IMR-90 (cell line): ENCODE measurements around the gene ADAMTS18. TPM values are rescaled to one million over a fixed set of nuclear protein-coding genes. Genes with fewer than 3 reads are reported as not detected.

Source experiments
- ATAC-seq: fragments of 200-7000 bp; cut with Tn5 transposase; 2 replicates; pipeline ENCODE4 v1.9.1; 2020; ENCODE audit warnings: low read depth, mild to moderate bottlenecking, moderate library complexity
- BruUV-seq: library from RNA; stranded (reverse); fragments of 400-500 nt; replicated peaks from 2 replicates; lab custom pipeline; 2021; lab: Mats Ljungman, UMichigan
- CTCF ChIA-PET: fragments of 300-600 bp; formaldehyde crosslinking; extraction: SDS; loops from one replicate; lab custom pipeline; 2021; ENCODE audit warnings: antibody characterized with exemption; lab: Yijun Ruan, JAX
- POLR2A ChIA-PET: fragments of 300-600 bp; sonication (Branson Sonifier 250); formaldehyde crosslinking; loops from one replicate; lab custom pipeline; 2022; ENCODE audit warnings: antibody characterized with exemption; ENCODE audit not compliant: unreplicated experiment; lab: Charles Lee
- DNase-seq: peaks from one replicate; pipeline ENCODE4 v3.0.0; 2013
- H2AFZ ChIP-seq: replicated peaks from 2 replicates; pipeline ENCODE3; 2013; ENCODE audit warnings: low read length, mild to moderate bottlenecking; ENCODE audit not compliant: poor library complexity
- H2AK5ac ChIP-seq: 2 replicates; pipeline ENCODE4 v1.6.1; 2013; ENCODE audit warnings: low read depth, low read length, inconsistent platforms
- H2AK9ac ChIP-seq: replicated peaks from 2 replicates; pipeline ENCODE3; 2013; ENCODE audit warnings: mild to moderate bottlenecking, low read depth, low read length, moderate library complexity; ENCODE audit not compliant: poor library complexity
- H2BK120ac ChIP-seq: 2 replicates; pipeline ENCODE4 v1.6.1; 2013; ENCODE audit warnings: low read depth, low read length, inconsistent platforms
- H2BK15ac ChIP-seq: 3 replicates; pipeline ENCODE4 v1.6.1; 2013; ENCODE audit warnings: low read depth, low read length, inconsistent platforms
- H2BK20ac ChIP-seq: 2 replicates; pipeline ENCODE4 v1.6.1; 2013; ENCODE audit warnings: low read depth, mild to moderate bottlenecking, inconsistent platforms, low read length, moderate library complexity
- H2BK5ac ChIP-seq: 2 replicates; pipeline ENCODE4 v1.6.1; 2013; ENCODE audit warnings: mild to moderate bottlenecking, low read depth, low read length, inconsistent platforms; ENCODE audit not compliant: poor library complexity, severe bottlenecking
- H3K14ac ChIP-seq: replicated peaks from 2 replicates; pipeline ENCODE4 v1.6.1; 2013; ENCODE audit warnings: low read depth, low read length, inconsistent platforms
- H3K18ac ChIP-seq: 2 replicates; pipeline ENCODE4 v1.6.1; 2013; ENCODE audit warnings: low read depth, low read length, control low read depth
- H3K23ac ChIP-seq: 2 replicates; pipeline ENCODE4 v1.6.1; 2013; ENCODE audit warnings: low read depth, low read length, inconsistent platforms
- H3K27ac ChIP-seq: 2 replicates; pipeline ENCODE4 v1.5.1; 2013; ENCODE audit warnings: mild to moderate bottlenecking, control low read depth, low read length; ENCODE audit not compliant: insufficient read depth
- H3K27me3 ChIP-seq: 2 replicates; pipeline ENCODE4 v1.6.1; 2013; ENCODE audit warnings: low read length; ENCODE audit not compliant: control insufficient read depth, insufficient read depth
- H3K36me3 ChIP-seq: 2 replicates; pipeline ENCODE4 v1.6.1; 2013; ENCODE audit warnings: low read length, mixed read lengths; ENCODE audit not compliant: control insufficient read depth, insufficient read depth
- H3K4ac ChIP-seq: 2 replicates; pipeline ENCODE4 v1.6.1; 2013; ENCODE audit warnings: low read depth, low read length, inconsistent platforms
- H3K4me1 ChIP-seq: 2 replicates; pipeline ENCODE4 v1.6.1; 2013; ENCODE audit warnings: low read length, mixed read lengths; ENCODE audit not compliant: control insufficient read depth, insufficient read depth
- H3K4me2 ChIP-seq: 2 replicates; pipeline ENCODE4 v1.6.1; 2013; ENCODE audit warnings: low read depth, mild to moderate bottlenecking, control low read depth, low read length, moderate library complexity
- H3K4me3 ChIP-seq: 2 replicates; pipeline ENCODE4 v1.5.1; 2013; ENCODE audit warnings: low read depth, mild to moderate bottlenecking, control low read depth, low read length, moderate library complexity; ENCODE audit not compliant: insufficient read depth
- H3K56ac ChIP-seq: 2 replicates; pipeline ENCODE4 v1.6.1; 2013; ENCODE audit warnings: low read length, inconsistent platforms; ENCODE audit not compliant: insufficient read depth; ENCODE audit errors: extremely low read depth
- H3K79me1 ChIP-seq, 2 experiments: 2 replicates each; pipeline ENCODE4 v1.6.1; 2013; ENCODE audit warnings: low read length in 2 of 2, inconsistent platforms in 1 of 2, low read depth in 1 of 2
- H3K9ac ChIP-seq: 2 replicates; pipeline ENCODE4 v1.6.1; 2013; ENCODE audit warnings: low read depth, low read length, control low read depth
- H3K9me1 ChIP-seq: 2 replicates; pipeline ENCODE4 v1.6.1; 2013; ENCODE audit warnings: low read length, inconsistent platforms; ENCODE audit not compliant: insufficient read depth
- H3K9me3 ChIP-seq: 2 replicates; pipeline ENCODE4 v1.6.1; 2013; ENCODE audit warnings: low read length; ENCODE audit not compliant: control insufficient read depth, insufficient read depth
- H4K20me1 ChIP-seq: 2 replicates; pipeline ENCODE4 v1.6.1; 2013; ENCODE audit warnings: low read length, inconsistent platforms; ENCODE audit not compliant: insufficient read depth
- H4K5ac ChIP-seq: 2 replicates; pipeline ENCODE4 v1.6.1; 2013; ENCODE audit warnings: mild to moderate bottlenecking, low read depth, low read length, control low read depth
- H4K8ac ChIP-seq, 2 experiments: 2 replicates each; pipeline ENCODE4 v1.6.1; 2013; ENCODE audit warnings: low read depth in 2 of 2, low read length in 2 of 2, control low read depth in 1 of 2, inconsistent platforms in 1 of 2
- H4K91ac ChIP-seq: 2 replicates; pipeline ENCODE4 v1.6.1; 2013; ENCODE audit warnings: low read depth, low read length, inconsistent platforms; ENCODE audit not compliant: insufficient read depth
- BHLHE40 ChIP-seq: fragments of 150-350 bp; IDR thresholded peaks from 2 replicates; pipeline ENCODE4 v1.6.1; 2016; ENCODE audit warnings: mild to moderate bottlenecking, low read depth, low read length
- CHD1 ChIP-seq: IDR thresholded peaks from 2 replicates; pipeline ENCODE4 v1.6.1; 2012; ENCODE audit warnings: low read depth, low read length, improper control_type of control experiment
- ELK1 ChIP-seq: fragments of 150-350 bp; IDR thresholded peaks from 2 replicates; pipeline ENCODE4 v1.6.1; 2016; ENCODE audit warnings: low read depth, mild to moderate bottlenecking, low read length, moderate library complexity, borderline replicate concordance
- FOS ChIP-seq: fragments of 150-350 bp; IDR thresholded peaks from 2 replicates; pipeline ENCODE4 v1.6.1; 2016; ENCODE audit warnings: low read depth, low read length
- MAFK ChIP-seq: IDR thresholded peaks from 2 replicates; pipeline ENCODE4 v1.6.1; 2012; ENCODE audit warnings: low read depth, low read length, improper control_type of control experiment
- MAZ ChIP-seq: IDR thresholded peaks from 2 replicates; pipeline ENCODE4 v1.6.1; 2012; ENCODE audit warnings: low read depth, mild to moderate bottlenecking, low read length, improper control_type of control experiment, moderate library complexity, borderline replicate concordance
- NFE2L2 ChIP-seq: fragments of 150-350 bp; IDR thresholded peaks from 2 replicates; pipeline ENCODE4 v1.6.1; 2016; ENCODE audit warnings: low read depth, mild to moderate bottlenecking, low read length
- POLR2A ChIP-seq: IDR thresholded peaks from 2 replicates; pipeline ENCODE4 v1.6.1; 2012; ENCODE audit warnings: mild to moderate bottlenecking, low read depth, low read length
- RAD21 ChIP-seq: IDR thresholded peaks from 2 replicates; pipeline ENCODE4 v1.6.1; 2012; ENCODE audit warnings: low read length, improper control_type of control experiment
- RCOR1 ChIP-seq: IDR thresholded peaks from 2 replicates; pipeline ENCODE4 v1.6.1; 2012; ENCODE audit warnings: mild to moderate bottlenecking, low read length, improper control_type of control experiment; ENCODE audit not compliant: insufficient replicate concordance
- RFX5 ChIP-seq: IDR thresholded peaks from 2 replicates; pipeline ENCODE4 v1.8.0; 2012; ENCODE audit warnings: low read depth, mild to moderate bottlenecking, low read length, moderate library complexity
- SMC3 ChIP-seq: fragments of 150-350 bp; IDR thresholded peaks from 2 replicates; pipeline ENCODE4 v1.6.1; 2016; ENCODE audit warnings: low read depth, mild to moderate bottlenecking, antibody characterized with exemption, low read length, moderate library complexity
- USF2 ChIP-seq: fragments of 150-350 bp; IDR thresholded peaks from 2 replicates; pipeline ENCODE4 v1.6.1; 2017; ENCODE audit warnings: mild to moderate bottlenecking, antibody characterized with exemption, low read length, low read depth
- WGBS, 2 experiments: methylation state at CpG; one replicate each; pipeline versions ENCODE4 v1.1.5 to v1.1.7; 2013; ENCODE audit warnings: missing lambda C conversion rate in 2 of 2; ENCODE audit not compliant: insufficient read length in 1 of 2; ENCODE audit errors: extremely low coverage in 2 of 2; 5-methylcytosine and 5-hydroxymethylcytosine counted together
- dilution Hi-C: fragments of 300-500 bp; cut with HindIII; formaldehyde crosslinking; loops from one replicate; pipeline ENCODE4 v1.14.3; 2018; ENCODE audit warnings: low sequenced_read_pairs; ENCODE audit not compliant: unreplicated experiment
- in situ Hi-C: fragments of 300-500 bp; cut with MboI; formaldehyde crosslinking; loops from 3 replicates; pipeline ENCODE4 v1.14.3; 2019; ENCODE audit warnings: low sequenced_read_pairs, inconsistent platforms, mixed read lengths
- intact Hi-C: fragments of 100-400 bp; cut with micrococcal nuclease; formaldehyde crosslinking; loops from 2 replicates; pipeline ENCODE4 v1.10.0; 2022
- polyA plus RNA-seq, 3 experiments: library from polyadenylated mRNA; depleted of rRNA; stranded (reverse); fragments of >200 nt; gene quantifications; 2 replicates each; pipeline ENCODE4 v1.2.3, GENCODE V29; 2012; ENCODE audit warnings: low replicate concordance in 1 of 3
- total RNA-seq: library from RNA; depleted of rRNA; stranded (reverse); fragments of >200 nt; gene quantifications from 2 replicates; pipeline ENCODE4 v1.2.3, GENCODE V29; 2012

Gene ADAMTS18
- total and polyA plus RNA-seq, 2 of the 4 experiments (the other 2 are of a cell fraction) = not detected

GRCh38 chr16:77396461-77396860, 38.4 kb downstream of the ADAMTS18 start:
- no peaks in the 10 kb centered on the region for H3K36me3 ChIP-seq
- POLR2A ChIA-PET = no interaction called here
- intact Hi-C loops = no loop called here

More at GRCh38 chr16:77396461-77396860, 38.4 kb downstream of the ADAMTS18 start:
- H2BK15ac ChIP-seq = no peak overlapping the region
- no peak overlapping the region for H2AK5ac ChIP-seq
- H4K91ac ChIP-seq = no peak overlapping the region
- no peak overlapping the region for H3K4ac ChIP-seq
- no peak overlapping the region for H3K18ac ChIP-seq
- H2BK120ac ChIP-seq = no peak overlapping the region
- WGBS, 2 experiments = no CpG with 5 or more reads among the region's 3 CpGs
- H4K8ac ChIP-seq = no peak overlapping the region
- no peak overlapping the region for H2AK9ac ChIP-seq
- no peak overlapping the region for H3K9ac ChIP-seq
- H3K27me3 ChIP-seq = no peaks in the 10 kb centered on the region
- H3K23ac ChIP-seq = no peak overlapping the region
- DNase-seq (no peak), ATAC-seq (no peak)
- H3K9me3 ChIP-seq = no peaks in the 10 kb centered on the region
- no peak overlapping the region for H2BK20ac ChIP-seq
- no peak overlapping the region for H4K5ac ChIP-seq
- TF ChIP-seq MAFK (no peak), MAZ (no peak), SMC3 (no peak), POLR2A (no peak), FOS (no peak), ELK1 (no peak), USF2 (no peak), RFX5 (no peak), CHD1 (no peak), RCOR1 (no peak), BHLHE40 (no peak), NFE2L2 (no peak), RAD21 (no peak)
- H3K27ac ChIP-seq = no peak overlapping the region
- dilution Hi-C loops (no loop called here), in situ Hi-C loops (no loop called here)
- no peaks in the 10 kb centered on the region for H3K9me1 ChIP-seq
- no peak overlapping the region for H3K56ac ChIP-seq
- no peak overlapping the region for H2AFZ ChIP-seq
- CTCF ChIA-PET = no interaction called here
- no peak overlapping the region for H3K4me3 ChIP-seq
- BruUV-seq = no TSS peak
- H3K79me1 ChIP-seq = no peaks in the 10 kb centered on the region
- H3K4me1 ChIP-seq = no peaks in the 10 kb centered on the region
- no peak overlapping the region for H3K4me2 ChIP-seq
- no peak overlapping the region for H2BK5ac ChIP-seq
- no peak overlapping the region for H3K14ac ChIP-seq
- no peaks in the 10 kb centered on the region for H4K20me1 ChIP-seq
